Measurements from ENCODE around the gene TANGO6. TPM values are rescaled to one million over a fixed set of nuclear protein-coding genes. Genes with fewer than 3 reads are reported as not detected.
A peak's percentile ranks its signal among the peaks of the same experiment; 100 is the strongest.

TANGO6 gene
- total and polyA plus RNA-seq, 10 of the 15 experiments (the other 5 are each of a cell fraction or from before 2014, with no cell fraction given) = 1.1 to 20.6 (median 11.0) TPM

GRCh38 chr16:68844211-68844564 is 857 bp downstream of the TANGO6 start:
- SMC1A ChIA-PET (ENCODE audit: uncharacterized antibody, unreplicated experiment) = interaction anchor here (1.0 to 2.5 kb wide), 4 partner anchors 10 to 317 kb away, joined by 3 to 9 read pairs (median 3); no protein-coding TSS in a partner anchor
- peak overlapping the region; percentile 94 for H3K9ac ChIP-seq (ENCODE audit: control insufficient read depth, insufficient read depth, low read length)
- H2AFZ ChIP-seq (ENCODE audit: control insufficient read depth, low read depth, low read length) = peak overlapping the region; percentile 95
- DNase-seq (ENCODE audit: low read depth, low spot score) (peak; percentile 1), ATAC-seq (peak; percentile 36), FAIRE-seq (no peak)
- RAD21 ChIA-PET (ENCODE audit: unreplicated experiment) = interaction anchor here (1.0 to 1.6 kb wide), 2 partner anchors 87 to 314 kb away, joined by 3 to 5 read pairs; no protein-coding TSS in a partner anchor
- 0% methylated on average over 6 of the region's 6 CpGs for WGBS (ENCODE audit: insufficient coverage, insufficient replicate concordance, low lambda C conversion rate, missing lambda C conversion rate)
- H3K79me2 ChIP-seq (ENCODE audit: control insufficient read depth, insufficient read depth, low read length) = peaks cover 11% of the 10 kb centered on the region
- no TSS peak for BruUV-seq (replicated peaks)
- intact Hi-C loops (cut with micrococcal nuclease; ENCODE audit: unreplicated experiment) (loop anchor here (1.0 to 5.0 kb wide), 2 partner anchors 140 to 597 kb away; partner anchors contain the start of gene PLA2G15), in situ Hi-C loops (cut with MboI) (loop anchor here (5.0 kb wide), 1 partner anchor 278 kb away; no protein-coding TSS in a partner anchor)
- H3K27me3 ChIP-seq (replicated peaks in 1 of 2; ENCODE audit: control insufficient read depth in 2 of 2, insufficient read depth in 2 of 2, low read length in 1 of 2) = no peaks in the 10 kb centered on the region
- H3K4me1 ChIP-seq (ENCODE audit: control insufficient read depth, insufficient read depth, low read length) = peaks cover 9% of the 10 kb centered on the region
- CTCF ChIA-PET = interaction anchor here (0.7 to 1.4 kb wide), 9 partner anchors 25 to 314 kb away, joined by 3 to 7 read pairs (median 3); no protein-coding TSS in a partner anchor
- POLR2A ChIA-PET = interaction anchor here (0.6 kb wide), 1 partner anchor 279 kb away, joined by 7 read pairs; no protein-coding TSS in a partner anchor
- no peaks in the 10 kb centered on the region for H4K20me1 ChIP-seq (ENCODE audit: control insufficient read depth, insufficient read depth)
- no peaks in the 10 kb centered on the region for H3K36me3 ChIP-seq (ENCODE audit: control insufficient read depth in 2 of 2, insufficient read depth in 2 of 2, low read length in 1 of 2)
- peak overlapping the region; percentile 96 for H3K4me2 ChIP-seq (ENCODE audit: control insufficient read depth, insufficient read depth)
- H3K9me3 ChIP-seq (replicated peaks; ENCODE audit: control insufficient read depth, insufficient read depth, low read length) = no peaks in the 10 kb centered on the region
- peak overlapping the region; percentile 88 for H3K4me3 ChIP-seq
- peak overlapping the region; percentile 91 for H3K27ac ChIP-seq (ENCODE audit: control insufficient read depth, insufficient read depth)
- TF ChIP-seq RAD51 (IDR thresholded peaks at IDR 0.05) (peak; percentile 95), USF2 (IDR thresholded peaks at IDR 0.05; ENCODE audit: borderline replicate concordance, low read depth, low read length) (peak; percentile 59), E4F1 (IDR thresholded peaks at IDR 0.05; ENCODE audit: borderline replicate concordance, partially characterized antibody) (no peak), USF1 (IDR thresholded peaks at IDR 0.05; ENCODE audit: borderline replicate concordance, extremely low read length, insufficient read depth, low read depth, low read length) (peak; percentile 48), BACH1 (IDR thresholded peaks at IDR 0.05; ENCODE audit: borderline replicate concordance) (no peak), BRCA1 (IDR thresholded peaks at IDR 0.05; ENCODE audit: low read depth, low read length) (no peak), ATF3 (IDR thresholded peaks at IDR 0.05; ENCODE audit: borderline replicate concordance, extremely low read depth, low read depth, low read length) (0 out of 2 replicates have a peak, but pooled peaks have one; percentile 42), ETV6 (conservative IDR thresholded peaks at IDR 0.05 in 1 of 2, IDR thresholded peaks at IDR 0.05 in 1 of 2; ENCODE audit: borderline replicate concordance in 1 of 2, low read depth in 1 of 2) (no peak), KAT2A (conservative IDR thresholded peaks at IDR 0.05; ENCODE audit: control insufficient read depth, low read depth, low read length) (no peak), ZNF687 (IDR thresholded peaks at IDR 0.05) (0 out of 2 replicates have a peak, but pooled peaks have one; percentile 16), DPF2 (IDR thresholded peaks at IDR 0.05) (no peak), CBX5 (IDR thresholded peaks at IDR 0.05; ENCODE audit: low read depth) (no peak), ATF7 (IDR thresholded peaks at IDR 0.05; ENCODE audit: low read depth) (peak; percentile 24; the same call in 1 of the 2 replicates)
